WI38 (cell line): ENCODE measurements around the gene PIAS4.
A peak's percentile ranks its signal among the peaks of the same experiment; 100 is the strongest.

ENCODE experiments used
- H3K4me3 ChIP-seq: 2 replicates; pipeline ENCODE4 v1.5.1; 2011; ENCODE audit warnings: low read depth, mild to moderate bottlenecking, control low read depth, low read length
- CTCF ChIP-seq: IDR thresholded peaks from 2 replicates; pipeline ENCODE4 v1.5.1; 2012; ENCODE audit warnings: low read depth, mild to moderate bottlenecking, control low read depth, low read length

Gene PIAS4

DNA sequence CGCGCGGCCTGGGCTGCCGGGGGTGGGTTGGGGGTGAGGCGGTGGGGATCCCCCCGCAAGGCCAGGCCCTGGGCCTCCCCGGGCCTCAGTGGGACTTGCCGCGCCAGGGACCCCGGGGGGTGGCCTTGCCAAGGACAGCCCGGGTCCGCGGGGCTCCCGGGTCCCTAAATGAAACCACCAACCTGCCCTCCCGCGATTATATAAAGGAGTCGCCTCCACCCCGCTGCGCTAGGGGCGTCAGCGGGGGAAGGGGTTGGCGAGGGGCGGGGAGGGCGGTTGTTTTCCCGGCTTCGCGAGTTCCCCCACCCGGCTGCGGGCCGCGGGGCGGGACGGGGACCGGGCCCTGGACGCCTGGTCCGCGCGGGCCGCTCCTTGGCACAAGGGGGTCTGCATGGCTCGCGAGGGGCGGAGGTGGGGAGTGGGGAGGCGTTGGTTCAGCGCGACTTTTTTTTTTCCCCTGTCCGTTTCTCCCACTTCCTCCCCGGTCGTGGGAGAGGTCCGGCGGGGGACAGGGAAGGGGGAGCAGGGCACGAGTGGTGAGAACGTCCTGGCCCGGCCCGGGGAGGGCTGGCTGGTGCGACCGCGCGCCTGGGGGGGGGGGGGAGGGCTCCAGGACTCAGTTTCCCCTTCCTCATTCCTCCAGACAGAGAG is 60.0 kb downstream of the PIAS4 start:
- TF ChIP-seq CTCF, result no peak
- peak overlapping the region; percentile 83 for H3K4me3 ChIP-seq

GRCh38 chr19:4068047-4068966 is 60.8 kb downstream of the PIAS4 start:
- no peak for TF ChIP-seq CTCF
- peak overlapping the region; percentile 83 for H3K4me3 ChIP-seq

- no peak overlapping the region for H3K4me3 ChIP-seq
- no peak for TF ChIP-seq CTCF
Observed at GRCh38 chr19:4069331-4069959, 61.9 kb downstream of the PIAS4 start.

DNA sequence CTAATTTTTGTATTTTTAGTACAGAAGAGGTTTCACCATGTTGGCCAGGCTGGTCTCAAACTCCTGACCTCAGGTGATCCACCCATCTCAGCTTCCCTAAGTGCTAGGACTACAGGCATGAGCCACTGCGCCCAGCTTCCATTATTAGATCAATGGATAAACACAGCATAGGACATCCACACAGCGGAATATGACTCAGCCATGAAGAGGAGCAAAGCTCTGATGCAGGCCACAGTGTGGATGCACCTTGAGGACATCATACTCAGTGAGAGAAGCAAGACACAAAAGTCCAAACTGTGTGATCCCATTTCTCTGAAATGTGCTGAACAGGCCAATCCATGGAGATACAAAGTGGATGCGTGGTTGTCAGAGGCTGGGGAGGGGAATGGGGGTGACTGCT is 64.1 kb downstream of the PIAS4 start:
- no peak overlapping the region for H3K4me3 ChIP-seq
- no peak for TF ChIP-seq CTCF

- TF ChIP-seq CTCF, result no peak
- H3K4me3 ChIP-seq, result no peak overlapping the region
Observed at GRCh38 chr19:4075373-4075772, 67.8 kb downstream of the PIAS4 start.

- no peak overlapping the region for H3K4me3 ChIP-seq
- no peak for TF ChIP-seq CTCF
Observed at GRCh38 chr19:4077007-4077374, 69.5 kb downstream of the PIAS4 start.
